ENCODE results near the gene PGAP6.

DNA sequence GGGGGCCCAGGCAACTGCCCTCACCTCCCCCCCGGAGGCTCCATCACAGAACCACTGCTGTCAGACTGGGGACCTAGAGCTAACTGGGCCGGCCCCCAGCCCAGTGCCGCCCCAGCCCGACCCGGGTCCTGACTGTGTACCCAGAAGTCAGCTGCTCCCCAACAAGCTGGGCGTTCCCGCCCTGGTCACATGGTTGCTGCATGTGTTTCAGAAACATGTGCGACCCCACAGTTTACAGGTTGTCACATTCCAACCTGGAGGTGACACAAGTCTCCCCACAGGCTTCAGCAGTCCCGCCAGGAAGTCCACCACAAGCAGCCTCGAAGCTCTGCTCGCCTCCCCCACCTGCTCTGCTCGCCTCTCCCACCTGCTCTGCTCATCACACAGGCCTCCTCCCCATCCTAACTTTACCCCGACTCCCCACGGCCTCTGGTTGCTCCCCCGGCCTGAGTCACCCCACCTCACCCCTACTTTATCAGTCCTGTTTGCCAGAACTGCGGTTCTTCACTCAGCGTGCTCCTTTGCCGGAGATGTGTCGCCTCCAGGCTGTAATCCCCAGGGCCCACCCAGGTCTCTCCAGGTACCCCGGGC is 12.4 kb downstream of the PGAP6 start:
- TF ChIP-seq ZNF274 (IDR thresholded peaks at IDR 0.05; ENCODE audit: low read depth, low read length) (no peak), YY1 (IDR thresholded peaks at IDR 0.05; ENCODE audit: insufficient read depth, insufficient read length) (no peak)
